IMR-90 (cell line): Measurements from ENCODE around the gene CCDC30. TPM values are rescaled to one million over a fixed set of nuclear protein-coding genes. Genes with fewer than 3 reads are reported as not detected.

ENCODE experiments used
- ATAC-seq: fragments of 200-7000 bp; cut with Tn5 transposase; 2 replicates; pipeline ENCODE4 v1.9.1; 2020; ENCODE audit warnings: low read depth, mild to moderate bottlenecking, moderate library complexity
- BruUV-seq: library from RNA; stranded (reverse); fragments of 400-500 nt; replicated peaks from 2 replicates; lab custom pipeline; 2021; lab: Mats Ljungman, UMichigan
- CTCF ChIA-PET: fragments of 300-600 bp; formaldehyde crosslinking; extraction: SDS; loops from one replicate; lab custom pipeline; 2021; ENCODE audit warnings: antibody characterized with exemption; lab: Yijun Ruan, JAX
- POLR2A ChIA-PET: fragments of 300-600 bp; sonication (Branson Sonifier 250); formaldehyde crosslinking; loops from one replicate; lab custom pipeline; 2022; ENCODE audit warnings: antibody characterized with exemption; ENCODE audit not compliant: unreplicated experiment; lab: Charles Lee
- DNase-seq: peaks from one replicate; pipeline ENCODE4 v3.0.0; 2013
- H2AFZ ChIP-seq: replicated peaks from 2 replicates; pipeline ENCODE3; 2013; ENCODE audit warnings: low read length, mild to moderate bottlenecking; ENCODE audit not compliant: poor library complexity
- H2AK5ac ChIP-seq: 2 replicates; pipeline ENCODE4 v1.6.1; 2013; ENCODE audit warnings: low read depth, low read length, inconsistent platforms
- H2AK9ac ChIP-seq: replicated peaks from 2 replicates; pipeline ENCODE3; 2013; ENCODE audit warnings: mild to moderate bottlenecking, low read depth, low read length, moderate library complexity; ENCODE audit not compliant: poor library complexity
- H2BK120ac ChIP-seq: 2 replicates; pipeline ENCODE4 v1.6.1; 2013; ENCODE audit warnings: low read depth, low read length, inconsistent platforms
- H2BK15ac ChIP-seq: 3 replicates; pipeline ENCODE4 v1.6.1; 2013; ENCODE audit warnings: low read depth, low read length, inconsistent platforms
- H2BK20ac ChIP-seq: 2 replicates; pipeline ENCODE4 v1.6.1; 2013; ENCODE audit warnings: low read depth, mild to moderate bottlenecking, inconsistent platforms, low read length, moderate library complexity
- H2BK5ac ChIP-seq: 2 replicates; pipeline ENCODE4 v1.6.1; 2013; ENCODE audit warnings: mild to moderate bottlenecking, low read depth, low read length, inconsistent platforms; ENCODE audit not compliant: poor library complexity, severe bottlenecking
- H3K14ac ChIP-seq: replicated peaks from 2 replicates; pipeline ENCODE4 v1.6.1; 2013; ENCODE audit warnings: low read depth, low read length, inconsistent platforms
- H3K18ac ChIP-seq: 2 replicates; pipeline ENCODE4 v1.6.1; 2013; ENCODE audit warnings: low read depth, low read length, control low read depth
- H3K23ac ChIP-seq: 2 replicates; pipeline ENCODE4 v1.6.1; 2013; ENCODE audit warnings: low read depth, low read length, inconsistent platforms
- H3K27ac ChIP-seq: 2 replicates; pipeline ENCODE4 v1.5.1; 2013; ENCODE audit warnings: mild to moderate bottlenecking, control low read depth, low read length; ENCODE audit not compliant: insufficient read depth
- H3K27me3 ChIP-seq: 2 replicates; pipeline ENCODE4 v1.6.1; 2013; ENCODE audit warnings: low read length; ENCODE audit not compliant: control insufficient read depth, insufficient read depth
- H3K36me3 ChIP-seq: 2 replicates; pipeline ENCODE4 v1.6.1; 2013; ENCODE audit warnings: low read length, mixed read lengths; ENCODE audit not compliant: control insufficient read depth, insufficient read depth
- H3K4ac ChIP-seq: 2 replicates; pipeline ENCODE4 v1.6.1; 2013; ENCODE audit warnings: low read depth, low read length, inconsistent platforms
- H3K4me1 ChIP-seq: 2 replicates; pipeline ENCODE4 v1.6.1; 2013; ENCODE audit warnings: low read length, mixed read lengths; ENCODE audit not compliant: control insufficient read depth, insufficient read depth
- H3K4me2 ChIP-seq: 2 replicates; pipeline ENCODE4 v1.6.1; 2013; ENCODE audit warnings: low read depth, mild to moderate bottlenecking, control low read depth, low read length, moderate library complexity
- H3K4me3 ChIP-seq: 2 replicates; pipeline ENCODE4 v1.5.1; 2013; ENCODE audit warnings: low read depth, mild to moderate bottlenecking, control low read depth, low read length, moderate library complexity; ENCODE audit not compliant: insufficient read depth
- H3K56ac ChIP-seq: 2 replicates; pipeline ENCODE4 v1.6.1; 2013; ENCODE audit warnings: low read length, inconsistent platforms; ENCODE audit not compliant: insufficient read depth; ENCODE audit errors: extremely low read depth
- H3K79me1 ChIP-seq, 2 experiments: 2 replicates each; pipeline ENCODE4 v1.6.1; 2013; ENCODE audit warnings: low read length in 2 of 2, inconsistent platforms in 1 of 2, low read depth in 1 of 2
- H3K9ac ChIP-seq: 2 replicates; pipeline ENCODE4 v1.6.1; 2013; ENCODE audit warnings: low read depth, low read length, control low read depth
- H3K9me1 ChIP-seq: 2 replicates; pipeline ENCODE4 v1.6.1; 2013; ENCODE audit warnings: low read length, inconsistent platforms; ENCODE audit not compliant: insufficient read depth
- H3K9me3 ChIP-seq: 2 replicates; pipeline ENCODE4 v1.6.1; 2013; ENCODE audit warnings: low read length; ENCODE audit not compliant: control insufficient read depth, insufficient read depth
- H4K20me1 ChIP-seq: 2 replicates; pipeline ENCODE4 v1.6.1; 2013; ENCODE audit warnings: low read length, inconsistent platforms; ENCODE audit not compliant: insufficient read depth
- H4K5ac ChIP-seq: 2 replicates; pipeline ENCODE4 v1.6.1; 2013; ENCODE audit warnings: mild to moderate bottlenecking, low read depth, low read length, control low read depth
- H4K8ac ChIP-seq, 2 experiments: 2 replicates each; pipeline ENCODE4 v1.6.1; 2013; ENCODE audit warnings: low read depth in 2 of 2, low read length in 2 of 2, control low read depth in 1 of 2, inconsistent platforms in 1 of 2
- H4K91ac ChIP-seq: 2 replicates; pipeline ENCODE4 v1.6.1; 2013; ENCODE audit warnings: low read depth, low read length, inconsistent platforms; ENCODE audit not compliant: insufficient read depth
- CEBPB ChIP-seq: IDR thresholded peaks from 2 replicates; pipeline ENCODE4 v1.6.1; 2012; ENCODE audit warnings: low read depth, low read length, improper control_type of control experiment
- CHD1 ChIP-seq: IDR thresholded peaks from 2 replicates; pipeline ENCODE4 v1.6.1; 2012; ENCODE audit warnings: low read depth, low read length, improper control_type of control experiment
- FOS ChIP-seq: fragments of 150-350 bp; IDR thresholded peaks from 2 replicates; pipeline ENCODE4 v1.6.1; 2016; ENCODE audit warnings: low read depth, low read length
- NFE2L2 ChIP-seq: fragments of 150-350 bp; IDR thresholded peaks from 2 replicates; pipeline ENCODE4 v1.6.1; 2016; ENCODE audit warnings: low read depth, mild to moderate bottlenecking, low read length
- RAD21 ChIP-seq: IDR thresholded peaks from 2 replicates; pipeline ENCODE4 v1.6.1; 2012; ENCODE audit warnings: low read length, improper control_type of control experiment
- RCOR1 ChIP-seq: IDR thresholded peaks from 2 replicates; pipeline ENCODE4 v1.6.1; 2012; ENCODE audit warnings: mild to moderate bottlenecking, low read length, improper control_type of control experiment; ENCODE audit not compliant: insufficient replicate concordance
- RFX5 ChIP-seq: IDR thresholded peaks from 2 replicates; pipeline ENCODE4 v1.8.0; 2012; ENCODE audit warnings: low read depth, mild to moderate bottlenecking, low read length, moderate library complexity
- SMC3 ChIP-seq: fragments of 150-350 bp; IDR thresholded peaks from 2 replicates; pipeline ENCODE4 v1.6.1; 2016; ENCODE audit warnings: low read depth, mild to moderate bottlenecking, antibody characterized with exemption, low read length, moderate library complexity
- WGBS, 2 experiments: methylation state at CpG; one replicate each; pipeline versions ENCODE4 v1.1.5 to v1.1.7; 2013; ENCODE audit warnings: missing lambda C conversion rate in 2 of 2; ENCODE audit not compliant: insufficient read length in 1 of 2; ENCODE audit errors: extremely low coverage in 2 of 2; 5-methylcytosine and 5-hydroxymethylcytosine counted together
- dilution Hi-C: fragments of 300-500 bp; cut with HindIII; formaldehyde crosslinking; loops from one replicate; pipeline ENCODE4 v1.14.3; 2018; ENCODE audit warnings: low sequenced_read_pairs; ENCODE audit not compliant: unreplicated experiment
- in situ Hi-C: fragments of 300-500 bp; cut with MboI; formaldehyde crosslinking; loops from 3 replicates; pipeline ENCODE4 v1.14.3; 2019; ENCODE audit warnings: low sequenced_read_pairs, inconsistent platforms, mixed read lengths
- intact Hi-C: fragments of 100-400 bp; cut with micrococcal nuclease; formaldehyde crosslinking; loops from 2 replicates; pipeline ENCODE4 v1.10.0; 2022
- polyA plus RNA-seq, 3 experiments: library from polyadenylated mRNA; depleted of rRNA; stranded (reverse); fragments of >200 nt; gene quantifications; 2 replicates each; pipeline ENCODE4 v1.2.3, GENCODE V29; 2012; ENCODE audit warnings: low replicate concordance in 1 of 3
- total RNA-seq: library from RNA; depleted of rRNA; stranded (reverse); fragments of >200 nt; gene quantifications from 2 replicates; pipeline ENCODE4 v1.2.3, GENCODE V29; 2012
- TF ChIP-seq, protein P1 (sequence below): conservative IDR thresholded peaks from 2 replicates; pipeline ENCODE4 v1.5.1; 2012; ENCODE audit warnings: mild to moderate bottlenecking, low read depth, low read length, improper control_type of control experiment
- TF ChIP-seq, protein P2 (sequence below): fragments of 150-350 bp; IDR thresholded peaks from 2 replicates; pipeline ENCODE4 v1.6.1; 2016; ENCODE audit warnings: low read depth, mild to moderate bottlenecking, low read length, moderate library complexity, borderline replicate concordance

The CCDC30 gene
- total and polyA plus RNA-seq, 2 of the 4 experiments (the other 2 are of a cell fraction), result 0.14 to 0.18 TPM

- Histone ChIP-seq H4K8ac (no peak overlapping the region), H3K9ac (no peak overlapping the region), H4K20me1 (no peaks in the 10 kb centered on the region), H3K4me3 (no peak overlapping the region), H3K56ac (no peak overlapping the region), H3K23ac (no peak overlapping the region), H2AK9ac (no peak overlapping the region), H4K91ac (no peak overlapping the region), H2BK15ac (no peak overlapping the region), H2BK5ac (no peak overlapping the region), H2BK120ac (no peak overlapping the region), H3K79me1 (no peaks in the 10 kb centered on the region), H3K14ac (no peak overlapping the region), H2AFZ (no peak overlapping the region), H2AK5ac (no peak overlapping the region), H3K4me1 (no peaks in the 10 kb centered on the region), H3K36me3 (no peaks in the 10 kb centered on the region), H3K9me1 (no peaks in the 10 kb centered on the region), H3K4ac (no peak overlapping the region), H3K27me3 (no peaks in the 10 kb centered on the region), H2BK20ac (no peak overlapping the region), H3K18ac (no peak overlapping the region), H3K9me3 (no peaks in the 10 kb centered on the region), H3K27ac (no peak overlapping the region), H3K4me2 (peak overlapping the region; percentile 52; the same call in 1 of the 2 replicates), H4K5ac (no peak overlapping the region)
- ChIA-PET CTCF (interaction anchor here (0.6 kb wide), 1 partner anchor 39 kb away, joined by 3 read pairs; no protein-coding TSS in a partner anchor), POLR2A (no interaction called here)
- peak; percentile 49; the same call in 1 of the 2 replicates for ATAC-seq
- dilution Hi-C loops (no loop called here), in situ Hi-C loops (no loop called here), intact Hi-C loops (no loop called here)
- 14% methylated on average over 1 of the region's 3 CpGs; no CpG with 5 or more reads in 1 of the 2 experiments for WGBS, 2 experiments
- peak; percentile 72 for DNase-seq
- TF ChIP-seq FOS (peak; percentile 44), NFE2L2 (peak; percentile 14; the same call in 1 of the 2 replicates), SMC3 (no peak), RCOR1 (no peak), RFX5 (no peak), CEBPB (peak; percentile 31; the same call in 1 of the 2 replicates), CHD1 (no peak), RAD21 (no peak)
- TF ChIP-seq, protein P1, sequence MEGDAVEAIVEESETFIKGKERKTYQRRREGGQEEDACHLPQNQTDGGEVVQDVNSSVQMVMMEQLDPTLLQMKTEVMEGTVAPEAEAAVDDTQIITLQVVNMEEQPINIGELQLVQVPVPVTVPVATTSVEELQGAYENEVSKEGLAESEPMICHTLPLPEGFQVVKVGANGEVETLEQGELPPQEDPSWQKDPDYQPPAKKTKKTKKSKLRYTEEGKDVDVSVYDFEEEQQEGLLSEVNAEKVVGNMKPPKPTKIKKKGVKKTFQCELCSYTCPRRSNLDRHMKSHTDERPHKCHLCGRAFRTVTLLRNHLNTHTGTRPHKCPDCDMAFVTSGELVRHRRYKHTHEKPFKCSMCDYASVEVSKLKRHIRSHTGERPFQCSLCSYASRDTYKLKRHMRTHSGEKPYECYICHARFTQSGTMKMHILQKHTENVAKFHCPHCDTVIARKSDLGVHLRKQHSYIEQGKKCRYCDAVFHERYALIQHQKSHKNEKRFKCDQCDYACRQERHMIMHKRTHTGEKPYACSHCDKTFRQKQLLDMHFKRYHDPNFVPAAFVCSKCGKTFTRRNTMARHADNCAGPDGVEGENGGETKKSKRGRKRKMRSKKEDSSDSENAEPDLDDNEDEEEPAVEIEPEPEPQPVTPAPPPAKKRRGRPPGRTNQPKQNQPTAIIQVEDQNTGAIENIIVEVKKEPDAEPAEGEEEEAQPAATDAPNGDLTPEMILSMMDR, result no peak
- TF ChIP-seq, protein P2, sequence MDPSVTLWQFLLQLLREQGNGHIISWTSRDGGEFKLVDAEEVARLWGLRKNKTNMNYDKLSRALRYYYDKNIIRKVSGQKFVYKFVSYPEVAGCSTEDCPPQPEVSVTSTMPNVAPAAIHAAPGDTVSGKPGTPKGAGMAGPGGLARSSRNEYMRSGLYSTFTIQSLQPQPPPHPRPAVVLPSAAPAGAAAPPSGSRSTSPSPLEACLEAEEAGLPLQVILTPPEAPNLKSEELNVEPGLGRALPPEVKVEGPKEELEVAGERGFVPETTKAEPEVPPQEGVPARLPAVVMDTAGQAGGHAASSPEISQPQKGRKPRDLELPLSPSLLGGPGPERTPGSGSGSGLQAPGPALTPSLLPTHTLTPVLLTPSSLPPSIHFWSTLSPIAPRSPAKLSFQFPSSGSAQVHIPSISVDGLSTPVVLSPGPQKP, result no peak
- BruUV-seq, result no TSS peak
Observed at GRCh38 chr1:42529724-42530181, 66.7 kb downstream of the CCDC30 start.
